Lung microvascular endothelial cell (primary cell): ENCODE data around the gene FHIT. TPM values are rescaled to one million over a fixed set of nuclear protein-coding genes. Genes with fewer than 3 reads are reported as not detected.

Experiments used
- DNase-seq, 2 donors: peaks; one replicate each; pipeline versions ENCODE4 v3.0.0 to v3.0.0-alpha.2; 2010; ENCODE audit warnings: low read depth in 2 of 2
- total RNA-seq: library from RNA; depleted of rRNA; stranded (reverse); fragments of >200 nt; gene quantifications from 2 replicates; pipeline ENCODE4 v1.2.1, GENCODE V29; 2014

The FHIT gene
- 0.22 and 0.79 TPM in 2 replicates for total RNA-seq

- DNase-seq = peak; percentile 91 to 93
Observed at GRCh38 chr3:61251174-61251972, at the start of gene FHIT. TSS of gene FHIT (minus strand) at chr3:61251452.

GRCh38 chr3:61300786-61301185 is 49.5 kb upstream of the FHIT start:
- DNase-seq = no peak

DNA sequence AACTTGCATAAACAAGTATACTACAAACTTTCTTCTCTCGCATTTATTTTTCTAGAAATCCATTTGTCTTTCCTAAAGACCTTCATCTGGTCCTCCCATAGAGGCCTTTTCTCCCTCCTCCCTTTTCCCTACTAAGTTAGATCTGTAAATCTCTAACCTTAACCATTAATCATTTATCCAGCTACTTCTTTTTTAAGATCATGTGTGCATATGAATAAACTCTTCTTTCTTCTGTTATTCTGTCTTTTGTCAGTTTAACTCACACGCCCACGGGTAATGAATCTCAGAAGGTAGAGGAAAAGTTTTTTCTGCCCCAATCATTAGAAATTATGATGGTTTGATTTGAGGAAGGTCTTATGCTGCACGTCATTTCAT is 48.7 kb upstream of the FHIT start:
- DNase-seq = no peak

GRCh38 chr3:61299343-61300005 is 48.2 kb upstream of the FHIT start:
- no peak for DNase-seq

- no peak for DNase-seq
Observed at GRCh38 chr3:61297821-61298220, 46.6 kb upstream of the FHIT start.

DNA sequence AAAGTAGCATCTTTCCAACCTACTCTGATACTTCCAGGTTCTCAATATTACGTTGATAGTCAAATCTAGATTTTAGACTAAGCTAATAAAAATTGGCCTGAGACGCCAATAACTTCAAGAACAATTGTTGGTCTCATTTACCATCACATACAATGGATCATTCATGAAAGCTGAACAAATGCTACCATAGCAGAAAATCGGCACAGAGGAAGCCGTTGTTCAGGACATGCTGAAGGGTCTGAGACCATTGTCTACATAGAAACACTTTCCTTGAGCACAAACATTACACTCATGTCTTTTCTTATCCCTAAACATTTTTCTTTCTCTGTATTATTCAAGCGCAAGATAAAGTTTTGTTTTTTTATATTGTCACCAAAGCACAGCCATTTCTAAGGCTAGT is 37.2 kb upstream of the FHIT start:
- no peak for DNase-seq

DNA sequence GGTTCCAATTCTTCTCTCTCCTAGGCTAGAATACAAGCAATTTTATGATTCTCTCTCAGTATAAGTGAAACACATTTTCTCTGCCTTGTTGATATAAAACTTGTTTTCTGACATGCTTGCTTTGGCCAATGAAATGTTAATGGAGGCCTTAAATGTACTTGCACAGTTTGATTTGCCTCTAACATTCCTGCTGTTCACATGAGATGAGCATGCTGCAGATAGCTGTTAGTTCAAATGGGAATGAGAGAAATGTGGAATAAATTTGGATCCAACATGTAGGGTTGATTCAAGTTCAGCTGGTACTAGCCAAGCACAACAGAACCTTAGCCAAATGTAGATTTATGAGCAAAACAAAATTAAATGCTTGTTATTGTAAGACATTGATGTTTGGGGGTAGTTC is 32.6 kb upstream of the FHIT start:
- DNase-seq = no peak

DNA sequence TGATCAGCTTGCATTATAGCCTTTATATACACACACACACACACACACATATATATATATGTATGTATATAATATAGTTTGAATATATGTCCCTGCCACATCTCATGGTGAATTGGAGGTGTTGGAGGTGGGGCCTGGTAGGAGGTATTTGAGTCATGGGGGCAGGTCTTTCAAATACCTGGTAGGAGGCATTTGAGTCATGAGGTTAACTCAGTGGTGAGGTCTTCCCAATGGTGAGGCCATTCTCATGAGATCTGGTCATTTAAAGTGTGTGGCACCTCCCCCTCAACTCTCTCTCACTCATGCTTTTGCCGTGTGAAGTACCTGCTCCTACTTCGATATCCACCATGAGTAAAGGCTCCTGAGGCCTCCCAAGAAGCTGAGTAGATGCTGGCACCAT is 27.5 kb upstream of the FHIT start:
- DNase-seq = no peak

GRCh38 chr3:61277411-61277810 is 26.2 kb upstream of the FHIT start:
- DNase-seq = no peak

DNA sequence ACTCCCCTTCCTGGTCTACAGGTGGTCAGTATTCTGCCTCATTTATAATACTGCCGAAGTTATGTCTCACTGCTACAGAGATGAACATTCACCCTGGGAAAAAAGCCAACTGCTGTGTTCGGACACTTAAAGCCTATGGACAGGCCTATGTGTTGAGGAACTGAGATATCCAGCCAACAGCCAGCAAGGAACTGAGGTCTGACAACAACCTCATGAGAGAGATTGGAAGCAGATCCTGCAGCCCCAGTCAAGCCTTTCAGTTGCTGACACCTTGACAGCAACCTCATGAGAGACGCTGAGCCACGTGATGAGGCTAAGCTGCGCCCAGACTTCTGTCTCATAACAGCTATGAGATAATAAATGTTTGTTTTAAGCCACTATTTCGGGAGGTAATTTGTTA is 18.2 kb upstream of the FHIT start:
- DNase-seq = no peak

GRCh38 chr3:61268644-61269043 is 17.4 kb upstream of the FHIT start:
- DNase-seq = no peak

- DNase-seq = no peak
Observed at GRCh38 chr3:61264281-61264680, 13.0 kb upstream of the FHIT start.

DNA sequence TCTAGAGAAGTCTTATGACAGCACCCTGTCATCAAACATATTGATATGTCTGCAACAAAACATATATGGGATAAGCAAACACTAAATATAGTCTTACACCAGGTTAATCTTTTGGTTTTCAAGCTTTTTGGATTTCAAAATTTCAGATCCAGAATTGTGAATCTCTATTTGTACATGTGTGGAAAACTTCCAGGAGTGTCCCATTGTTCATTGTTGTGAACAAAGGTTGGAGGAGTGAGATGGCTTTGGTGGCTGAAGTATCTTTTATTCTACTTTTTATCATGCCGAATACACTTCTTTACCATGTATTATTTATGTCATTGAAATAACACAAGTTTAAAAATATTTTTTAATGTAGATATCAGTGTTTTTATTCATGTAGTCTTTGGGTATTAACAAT is 5.9 kb upstream of the FHIT start:
- DNase-seq = no peak

DNA sequence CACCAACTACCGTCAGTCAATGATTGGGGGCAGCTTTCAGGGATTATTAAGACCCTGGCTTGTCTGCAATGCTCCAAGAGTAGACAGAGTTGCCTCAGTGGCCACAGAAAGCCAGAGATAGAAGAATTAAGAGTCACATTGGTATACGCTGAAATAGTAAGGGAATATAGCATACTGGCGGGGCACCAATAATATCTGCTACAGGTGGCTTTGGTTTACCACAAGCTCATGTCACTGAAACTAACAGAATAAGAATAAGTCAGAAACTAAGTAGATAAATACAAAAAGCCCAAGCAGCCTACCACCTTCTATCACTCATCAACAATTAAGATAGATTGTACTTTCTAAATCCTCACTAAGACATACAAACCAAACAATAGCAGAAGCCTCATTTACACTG is 2.5 kb upstream of the FHIT start:
- DNase-seq = no peak

GRCh38 chr3:61252836-61253235 is 1.6 kb upstream of the FHIT start:
- no peak for DNase-seq

- peak in 1 of 2 donors; percentile 4 for DNase-seq
Observed at GRCh38 chr3:61250784-61251173, 473 bp downstream of the FHIT start.

DNA sequence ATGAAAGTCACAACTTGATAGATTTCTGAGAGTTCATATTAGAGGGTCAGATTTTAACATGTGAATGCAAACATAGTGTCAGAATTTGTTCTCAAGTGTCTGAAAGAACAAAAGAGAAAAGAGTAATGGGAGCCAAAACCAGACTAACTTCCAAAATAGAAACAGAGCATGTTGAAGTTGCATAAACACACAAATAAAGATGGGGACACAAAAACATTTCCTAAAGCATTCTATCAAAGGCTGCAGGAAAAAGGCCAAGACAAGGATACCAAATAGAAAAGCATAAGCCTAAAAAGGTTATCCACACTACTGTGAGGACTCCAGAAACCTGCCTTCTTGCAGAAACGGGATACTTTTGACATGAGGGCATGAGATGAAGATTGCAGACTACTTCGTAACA is 2.8 kb downstream of the FHIT start:
- DNase-seq = no peak

DNA sequence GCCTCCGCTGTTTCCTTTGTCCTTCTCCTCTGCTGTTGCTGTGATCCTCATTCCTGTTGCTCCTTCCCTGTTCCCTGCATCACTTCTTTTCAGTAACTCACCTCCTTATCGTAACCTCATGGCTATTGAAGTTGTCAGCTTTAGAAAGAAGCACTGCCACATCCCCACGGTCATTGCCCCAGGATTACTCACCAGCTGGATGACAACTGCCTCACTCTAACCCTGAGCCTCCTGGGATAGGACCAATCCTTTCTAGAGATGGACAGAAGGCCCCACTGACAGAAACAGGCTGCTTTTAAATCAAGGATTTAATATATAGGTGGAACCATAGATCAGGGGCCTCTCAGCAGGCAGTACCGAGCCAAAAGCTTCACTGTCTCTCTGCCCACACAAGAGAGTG is 4.1 kb downstream of the FHIT start:
- DNase-seq = no peak

DNA sequence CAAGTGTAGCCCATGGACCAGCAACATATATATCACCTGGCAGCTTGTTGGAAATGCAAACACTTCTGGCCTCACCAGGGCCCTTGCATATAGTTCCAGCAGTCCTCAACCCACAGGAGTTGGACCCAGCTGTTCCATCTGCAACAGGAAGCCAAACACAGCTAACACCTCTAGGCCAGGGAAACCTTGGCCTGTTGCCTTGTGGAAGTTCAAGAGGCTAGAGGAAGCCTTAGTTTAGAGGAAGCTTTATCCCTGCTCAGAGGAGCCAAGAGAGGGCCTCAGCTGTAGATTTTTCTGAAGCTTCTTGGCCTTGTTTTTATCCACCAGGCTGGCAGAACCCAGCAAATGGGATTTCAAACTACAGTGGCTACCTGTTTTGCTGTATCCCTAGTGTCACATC is 11.4 kb downstream of the FHIT start:
- DNase-seq = no peak

GRCh38 chr3:61237858-61238257 is 13.4 kb downstream of the FHIT start:
- DNase-seq = no peak

GRCh38 chr3:61236556-61236955 is 14.7 kb downstream of the FHIT start:
- DNase-seq = no peak

DNA sequence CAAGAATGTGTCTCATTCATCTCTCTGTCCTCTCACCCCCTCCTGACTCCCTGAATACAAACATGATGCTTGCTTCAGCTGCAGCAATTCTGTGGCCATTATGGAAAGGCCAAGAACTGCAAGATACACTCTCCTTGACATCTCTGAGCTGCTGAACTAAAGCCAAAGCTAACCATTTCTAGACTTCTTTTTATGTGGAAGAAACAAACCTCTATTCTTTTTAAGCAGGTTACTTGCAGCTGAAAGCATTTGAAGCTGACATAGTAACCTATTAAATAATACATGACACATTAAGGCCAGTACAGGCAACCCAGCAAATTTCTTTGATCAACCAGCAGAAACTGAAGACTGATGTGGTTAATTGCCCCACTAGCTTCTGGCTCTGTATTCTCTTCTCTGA is 17.5 kb downstream of the FHIT start:
- DNase-seq = no peak

DNA sequence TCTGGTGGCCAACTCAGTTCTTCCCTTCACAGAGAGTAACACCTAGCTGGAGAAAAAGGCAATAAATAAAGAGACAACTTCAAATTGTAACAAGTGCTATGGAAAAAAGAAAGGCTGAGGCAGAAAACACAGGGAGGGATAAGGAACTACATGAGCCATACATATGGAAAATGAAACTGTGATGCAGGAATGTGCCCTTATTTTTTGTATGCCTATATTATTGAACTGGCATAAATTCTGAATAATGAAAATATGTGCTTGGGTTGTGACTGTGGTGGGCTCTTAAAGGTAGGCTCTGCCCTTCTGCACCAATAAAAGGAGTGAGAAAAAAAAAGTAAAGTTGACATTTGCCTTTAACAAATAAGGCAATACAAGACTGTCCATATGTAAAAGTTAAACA is 19.6 kb downstream of the FHIT start:
- DNase-seq = no peak
